ENCODE results near the gene LIME1.

Gene LIME1

GRCh38 chr20:63696628-63697356 lies 39.7 kb upstream of the LIME1 start, which contains the start of gene TNFRSF6B:
Gene TNFRSF6B, plus strand, starts transcription at chr20:63696652. Its CDS starts 116 bp downstream, at chr20:63696768.
- no peak for DNase-seq (ENCODE audit: extremely low read depth in 1 of 2, low read depth in 1 of 2)

GRCh38 chr20:63697357-63697867 lies 39.1 kb upstream of the LIME1 start:
- no peak for DNase-seq (ENCODE audit: extremely low read depth in 1 of 2, low read depth in 1 of 2)

- DNase-seq (ENCODE audit: extremely low read depth in 1 of 2, low read depth in 1 of 2): no peak
These were observed 38.5 kb upstream of the LIME1 start for GRCh38 chr20:63697868-63698545.

- no peak for DNase-seq (ENCODE audit: extremely low read depth in 1 of 2, low read depth in 1 of 2)
These were observed 37.6 kb upstream of the LIME1 start for GRCh38 chr20:63698739-63699465.

GRCh38 chr20:63699466-63700198 lies 36.8 kb upstream of the LIME1 start:
- no peak for DNase-seq (ENCODE audit: extremely low read depth in 1 of 2, low read depth in 1 of 2)

- no peak for DNase-seq (ENCODE audit: extremely low read depth in 1 of 2, low read depth in 1 of 2)
These were observed 36.0 kb upstream of the LIME1 start for GRCh38 chr20:63700199-63701050.

GRCh38 chr20:63701051-63701328 lies 35.5 kb upstream of the LIME1 start:
- no peak for DNase-seq (ENCODE audit: extremely low read depth in 1 of 2, low read depth in 1 of 2)

GRCh38 chr20:63701329-63702035 lies 35.0 kb upstream of the LIME1 start:
- no peak for DNase-seq (ENCODE audit: extremely low read depth in 1 of 2, low read depth in 1 of 2)

GRCh38 chr20:63702036-63702665 lies 34.3 kb upstream of the LIME1 start:
- DNase-seq (ENCODE audit: extremely low read depth in 1 of 2, low read depth in 1 of 2): no peak

GRCh38 chr20:63702751-63703470 lies 33.6 kb upstream of the LIME1 start:
- no peak for DNase-seq (ENCODE audit: extremely low read depth in 1 of 2, low read depth in 1 of 2)

- no peak for DNase-seq (ENCODE audit: extremely low read depth in 1 of 2, low read depth in 1 of 2)
These were observed 32.9 kb upstream of the LIME1 start for GRCh38 chr20:63703471-63703975.

- DNase-seq (ENCODE audit: extremely low read depth in 1 of 2, low read depth in 1 of 2): no peak
These were observed 32.3 kb upstream of the LIME1 start for GRCh38 chr20:63703976-63704748.

GRCh38 chr20:63704749-63705117 lies 31.7 kb upstream of the LIME1 start:
- no peak for DNase-seq (ENCODE audit: extremely low read depth in 1 of 2, low read depth in 1 of 2)

GRCh38 chr20:63705232-63706026 lies 31.0 kb upstream of the LIME1 start:
- no peak for DNase-seq (ENCODE audit: extremely low read depth in 1 of 2, low read depth in 1 of 2)

GRCh38 chr20:63706027-63706695 lies 30.3 kb upstream of the LIME1 start:
- DNase-seq (ENCODE audit: extremely low read depth in 1 of 2, low read depth in 1 of 2): no peak
